ACHN (cell line): ENCODE data around the gene MEGF9.
"Not testable (repeated sequence)": the region's sequence is repeated elsewhere in the genome, so short reads cannot be mapped to it uniquely, and the experiment has no call there.

ENCODE experiments used
- DNase-seq: peaks from one replicate; pipeline ENCODE4 v3.0.0-alpha.2; 2015
- in situ Hi-C: cut with HindIII; loops from 2 replicates; pipeline ENCODE4 v1.10.0; 2017; ENCODE audit warnings: low sequenced_read_pairs, low pct_ligation_motif_present, low pct_unique_long_range_greater_than_20kb

MEGF9 gene

DNA sequence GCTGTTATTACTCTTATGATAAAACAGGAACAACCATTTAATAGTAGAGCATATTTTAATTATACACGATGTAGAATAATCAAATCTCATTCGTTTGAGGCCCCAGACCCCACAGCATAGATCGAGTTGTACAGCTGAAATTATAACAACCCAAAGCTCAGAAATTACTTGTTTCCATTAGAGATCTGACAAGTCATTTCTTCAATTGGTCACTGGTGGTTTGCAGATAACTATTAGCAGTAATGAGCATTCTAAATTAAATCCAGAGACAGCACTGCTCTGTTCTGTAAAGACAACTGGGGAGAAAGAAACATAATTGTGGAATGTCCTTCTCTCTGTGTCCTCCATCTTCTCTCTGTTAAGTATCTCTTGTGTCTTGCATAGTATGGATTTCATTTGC is 147.2 kb downstream of the MEGF9 start:
- in situ Hi-C loops: no loop called here
- no peak for DNase-seq

DNA sequence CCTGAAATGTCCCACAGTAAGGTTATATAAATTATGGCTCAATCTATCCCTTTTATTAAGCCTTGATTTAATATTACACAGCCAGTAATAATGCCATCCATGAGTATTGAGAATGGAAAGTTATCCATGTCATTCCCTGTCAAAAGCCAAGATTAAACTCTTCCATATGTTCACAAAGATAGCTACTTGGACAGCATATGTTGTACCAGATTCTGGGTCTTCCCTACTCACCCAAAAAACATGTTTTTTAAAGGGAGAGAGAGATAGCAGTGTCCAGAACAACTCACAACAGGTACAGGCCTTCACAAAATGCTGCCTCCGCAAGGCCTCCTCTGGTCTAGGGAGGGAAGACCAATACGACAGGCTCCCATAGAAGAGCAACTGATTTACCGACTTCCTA is 149.7 kb downstream of the MEGF9 start:
- in situ Hi-C loops: no loop called here

DNA sequence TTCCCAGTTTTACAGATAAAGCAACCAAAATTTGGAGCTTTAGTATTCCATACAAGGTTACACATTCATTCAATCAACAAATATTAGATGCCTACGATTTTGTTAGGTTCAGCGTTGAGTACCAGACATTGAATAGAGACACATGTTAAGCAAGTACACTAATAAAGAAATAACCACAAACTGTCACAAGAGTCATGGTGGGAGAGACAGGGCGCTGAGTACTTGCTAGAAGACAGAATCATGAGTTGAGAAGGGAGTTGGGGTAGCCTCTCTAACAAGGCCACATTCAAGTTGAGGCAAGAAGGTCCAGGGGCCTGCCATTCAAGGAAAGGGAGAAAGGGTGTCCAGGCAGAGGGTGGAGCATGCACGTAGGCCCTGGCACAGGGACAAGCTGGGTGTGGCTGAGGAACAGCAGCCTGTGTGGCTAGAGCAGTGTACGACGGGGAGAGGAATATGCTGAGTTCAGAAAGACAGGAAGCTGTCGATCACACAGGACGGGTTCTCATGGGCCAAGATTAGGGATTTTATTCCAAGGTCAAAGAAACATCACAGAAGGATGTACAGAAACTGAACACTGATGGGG is 151.3 kb downstream of the MEGF9 start:
- in situ Hi-C loops: no loop called here
- no peak for DNase-seq

More for the DNA sequence above, 149.7 kb downstream of the MEGF9 start:
- DNase-seq: no peak

DNA sequence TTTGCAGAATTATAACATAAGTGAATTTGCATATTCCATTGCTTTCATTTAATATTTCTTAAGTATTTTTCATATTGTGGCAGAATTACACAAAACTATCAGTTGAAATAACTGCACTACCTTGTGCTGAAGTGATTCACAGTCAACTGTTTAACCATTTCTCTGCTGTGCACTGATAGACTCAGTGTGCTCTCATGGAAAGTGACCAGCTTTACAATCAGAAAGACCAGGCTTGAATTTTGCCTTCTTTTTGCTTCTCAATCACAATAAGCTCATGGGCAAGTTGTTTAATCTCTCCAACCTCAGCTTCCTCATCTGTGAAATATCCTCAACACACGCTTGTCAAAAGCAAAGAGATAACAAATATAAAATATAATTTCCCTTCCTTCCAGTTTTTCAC is 152.6 kb downstream of the MEGF9 start:
- DNase-seq: no peak
- in situ Hi-C loops: no loop called here

DNA sequence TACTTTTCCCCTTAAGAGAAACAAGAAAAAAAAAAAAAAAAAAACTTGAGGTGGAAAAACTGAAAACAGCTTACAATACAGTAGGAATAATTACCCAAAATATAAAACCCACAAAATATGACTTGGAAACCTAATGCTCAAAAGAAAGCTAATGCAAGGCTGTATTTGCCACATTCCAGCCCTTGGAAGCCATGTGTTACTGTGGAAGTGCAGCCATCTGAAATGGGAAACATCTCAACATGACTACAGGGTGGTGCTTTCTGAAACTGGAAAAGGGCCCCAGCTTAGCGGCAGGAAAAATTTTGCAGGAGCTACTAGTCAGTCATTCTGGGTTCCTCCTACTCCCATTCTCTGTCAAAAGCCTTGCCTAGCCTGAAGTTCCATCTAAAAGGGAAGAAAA is 154.7 kb downstream of the MEGF9 start:
- DNase-seq: no peak
- in situ Hi-C loops: no loop called here

DNA sequence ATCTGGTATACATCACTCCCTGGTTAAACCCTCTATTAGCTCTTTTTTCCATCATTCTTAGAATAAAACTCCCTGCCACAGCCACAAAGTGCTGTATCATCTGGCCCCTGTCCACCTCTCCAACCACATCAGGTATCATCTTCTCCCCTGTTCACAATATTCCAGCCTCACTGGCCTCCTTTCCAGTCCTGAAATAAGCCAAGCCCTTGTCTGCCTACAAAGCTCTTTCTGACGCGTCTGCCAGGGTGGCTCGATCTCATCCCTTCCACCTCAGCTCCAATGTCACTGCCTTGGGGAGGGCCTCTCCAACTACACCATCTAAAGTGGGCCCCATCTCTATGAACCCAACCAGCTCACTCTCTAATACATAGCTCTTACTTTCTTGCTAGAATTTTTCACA is 155.8 kb downstream of the MEGF9 start:
- in situ Hi-C loops: no loop called here
- no peak for DNase-seq

DNA sequence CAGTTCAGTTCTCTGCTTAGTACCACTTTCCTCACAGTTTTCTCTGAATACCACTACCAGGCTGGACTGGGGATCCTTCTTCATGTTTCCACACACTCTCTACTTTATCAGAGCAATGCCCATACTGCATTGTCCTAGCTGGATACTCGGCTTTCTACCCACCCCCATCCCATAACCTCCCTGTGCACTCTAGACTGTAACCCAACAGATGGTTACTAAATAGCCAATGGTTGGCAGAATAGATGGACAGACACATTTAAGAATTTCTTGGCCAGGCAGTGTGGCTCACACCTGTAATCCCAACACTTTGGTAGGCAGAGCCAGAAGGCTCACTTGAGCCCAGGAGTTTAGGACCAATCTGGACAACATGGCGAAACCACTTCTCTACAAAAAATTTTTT is 157.1 kb downstream of the MEGF9 start:
- no peak for DNase-seq
- in situ Hi-C loops: no loop called here

DNA sequence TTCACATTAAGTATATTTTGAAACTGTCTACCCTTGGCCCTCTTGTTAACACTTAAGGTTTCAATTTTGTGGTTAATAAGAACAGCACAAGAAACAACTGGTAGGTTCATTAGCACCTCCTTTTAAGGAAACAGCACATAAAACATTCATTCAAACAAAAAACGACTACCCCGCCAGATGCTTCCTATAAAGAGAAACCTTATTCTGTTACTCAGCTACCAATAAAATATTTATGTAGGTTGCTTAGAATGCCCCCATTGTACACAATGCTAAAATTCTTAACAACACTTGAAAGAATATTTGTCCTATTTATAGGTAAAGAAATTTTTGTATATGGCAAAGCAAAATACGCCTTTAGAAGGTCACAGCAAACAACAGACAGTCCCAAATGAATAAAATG is 157.5 kb downstream of the MEGF9 start:
- in situ Hi-C loops: no loop called here
- no peak for DNase-seq

DNA sequence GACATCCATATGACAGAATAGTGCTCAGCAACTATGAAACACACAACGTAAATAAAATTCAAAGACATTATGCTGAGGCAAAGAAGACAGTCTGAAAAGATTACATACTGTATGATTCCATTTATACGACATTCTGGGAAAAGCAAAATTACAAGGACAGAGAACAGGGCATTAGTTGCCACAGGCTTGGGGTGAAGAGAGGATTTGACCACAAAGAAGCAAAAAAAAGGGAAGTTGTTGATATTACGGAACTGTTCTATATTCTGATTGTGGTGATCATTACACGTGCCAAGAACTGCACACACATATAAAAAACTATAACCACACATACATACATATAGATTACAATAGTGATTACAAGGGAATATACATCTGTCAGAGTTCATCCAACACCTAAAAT is 158.4 kb downstream of the MEGF9 start:
- DNase-seq: no peak
- in situ Hi-C loops: no loop called here

DNA sequence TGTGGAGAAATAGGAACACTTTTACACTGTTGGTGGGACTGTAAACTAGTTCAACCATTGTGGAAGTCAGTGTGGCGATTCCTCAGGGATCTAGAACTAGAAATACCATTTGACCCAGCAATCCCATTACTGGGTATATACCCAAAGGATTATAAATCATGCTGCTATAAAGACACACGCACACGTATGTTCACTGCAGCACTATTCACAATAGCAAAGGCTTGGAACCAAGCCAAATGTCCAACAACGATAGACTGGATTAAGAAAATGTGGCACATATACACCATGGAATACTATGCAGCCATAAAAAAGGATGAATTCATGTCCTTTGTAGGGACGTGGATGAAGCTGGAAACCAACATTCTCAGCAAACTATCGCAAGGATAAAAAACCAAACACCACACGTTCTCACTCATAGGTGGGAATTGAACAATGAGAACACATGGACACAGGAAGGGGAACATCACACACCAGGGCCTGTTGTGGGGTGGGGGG is 162.0 kb downstream of the MEGF9 start:
- DNase-seq, in situ Hi-C loops: not testable (repeated sequence)
